AG04450 (cell line): Measurements from ENCODE around the gene ATP5MK. TPM values are rescaled to one million over a fixed set of nuclear protein-coding genes. Genes with fewer than 3 reads are reported as not detected.
"Not testable (repeated sequence)": the region's sequence is repeated elsewhere in the genome, so short reads cannot be mapped to it uniquely, and the experiment has no call there.

Source experiments
- CTCF ChIA-PET: fragments of 300-600, 350-600 bp; formaldehyde crosslinking; extraction: SDS; loops from one replicate; lab custom pipeline; 2022; ENCODE audit warnings: antibody characterized with exemption, inconsistent platforms; lab: Charles Lee
- POLR2A ChIA-PET: fragments of 350-600 bp; formaldehyde crosslinking; extraction: SDS; loops from one replicate; lab custom pipeline; 2021; ENCODE audit warnings: antibody characterized with exemption, inconsistent platforms; lab: Yijun Ruan, JAX
- DNase-seq: peaks from one replicate; pipeline ENCODE4 v3.0.0-alpha.2; 2011; ENCODE audit warnings: low read depth, low spot score
- H3K27ac ChIP-seq: one replicate; pipeline ENCODE4 v1.5.1; 2012; ENCODE audit warnings: low read depth, low read length, control low read depth
- H3K27me3 ChIP-seq: one replicate; pipeline ENCODE4 v1.6.0; 2012; ENCODE audit warnings: low read length; ENCODE audit not compliant: control insufficient read depth, insufficient read depth
- H3K4me3 ChIP-seq: 2 replicates; pipeline ENCODE4 v1.5.1; 2011; ENCODE audit warnings: mild to moderate bottlenecking, low read depth, low read length, control low read depth
- H3K9me3 ChIP-seq: 2 replicates; pipeline ENCODE4 v1.5.1; 2012; ENCODE audit warnings: low read length; ENCODE audit not compliant: control insufficient read depth, insufficient read depth
- CTCF ChIP-seq: IDR thresholded peaks from 2 replicates; pipeline ENCODE4 v1.5.1; 2011; ENCODE audit warnings: low read depth, low read length, control low read depth, inconsistent platforms
- polyA plus RNA-seq: library from polyadenylated mRNA; depleted of rRNA; stranded (reverse); fragments of >200 nt; gene quantifications from 2 replicates; pipeline ENCODE4 v1.2.3, GENCODE V29; 2011

Gene ATP5MK
- polyA plus RNA-seq, 1 experiment, result 407 TPM

GRCh38 chr10:103367379-103367781 lies 28.9 kb downstream of the ATP5MK start:
- Histone ChIP-seq H3K9me3 (no peaks in the 10 kb centered on the region; the same call in 1 of the 2 replicates), H3K27me3 (no peaks in the 10 kb centered on the region), H3K4me3 (peak overlapping the region; percentile 83), H3K27ac (no peak overlapping the region)
- POLR2A ChIA-PET, result interaction anchor here (0.7 to 1.2 kb wide), 2 partner anchors 54 to 521 kb away, joined by 3 to 4 read pairs; no protein-coding TSS in a partner anchor
- no peak for TF ChIP-seq CTCF
- DNase-seq, result no peak
- CTCF ChIA-PET, result interaction anchor here (0.7 kb wide), 1 partner anchor 33 kb away, joined by 7 read pairs; no protein-coding TSS in a partner anchor

DNA sequence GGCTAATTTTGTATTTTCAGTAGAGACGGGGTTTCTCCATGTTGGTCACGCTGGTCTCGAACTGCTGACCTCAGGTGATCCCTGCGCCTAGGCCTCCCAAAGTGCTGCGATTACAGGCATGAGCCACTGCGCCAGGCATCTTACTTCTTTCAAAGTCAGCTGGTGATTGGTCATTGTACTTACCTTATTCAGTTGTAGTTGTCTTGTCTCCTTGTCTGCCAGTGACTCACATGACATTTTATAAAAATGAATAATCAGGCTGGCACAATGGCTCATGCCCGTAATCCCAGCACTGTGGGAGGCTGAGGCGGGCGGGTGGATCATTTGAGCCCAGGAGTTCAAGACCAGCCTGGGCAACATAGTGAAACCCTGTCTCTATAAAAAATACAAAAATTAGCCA lies 35.5 kb downstream of the ATP5MK start:
- DNase-seq, POLR2A ChIA-PET, CTCF ChIA-PET: not testable (repeated sequence)

DNA sequence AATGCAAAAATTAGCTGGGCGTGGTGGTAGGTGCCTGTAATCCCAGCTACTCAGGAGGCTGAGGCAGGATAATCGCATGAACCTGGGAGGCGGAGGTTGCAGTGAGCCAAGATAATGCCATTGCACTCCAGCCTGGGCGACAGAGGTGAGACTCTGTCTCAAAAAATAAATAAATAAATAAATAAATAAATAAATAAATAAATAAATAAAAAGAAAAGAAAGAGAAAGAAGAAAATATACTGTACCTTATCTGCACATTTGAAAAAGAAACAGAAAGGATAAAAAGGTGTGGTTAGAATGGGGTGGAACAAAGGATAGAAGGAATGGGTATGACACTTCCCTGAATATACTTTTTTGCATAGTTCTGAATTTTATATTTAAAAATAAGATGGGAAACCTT lies 36.8 kb downstream of the ATP5MK start:
- H3K9me3 ChIP-seq, H3K4me3 ChIP-seq, POLR2A ChIA-PET, H3K27me3 ChIP-seq, CTCF ChIA-PET, DNase-seq, H3K27ac ChIP-seq: not testable (repeated sequence)

More for the DNA sequence above, 35.5 kb downstream of the ATP5MK start:
- H3K4me3 ChIP-seq, H3K9me3 ChIP-seq, H3K27ac ChIP-seq, H3K27me3 ChIP-seq: not testable (repeated sequence)

DNA sequence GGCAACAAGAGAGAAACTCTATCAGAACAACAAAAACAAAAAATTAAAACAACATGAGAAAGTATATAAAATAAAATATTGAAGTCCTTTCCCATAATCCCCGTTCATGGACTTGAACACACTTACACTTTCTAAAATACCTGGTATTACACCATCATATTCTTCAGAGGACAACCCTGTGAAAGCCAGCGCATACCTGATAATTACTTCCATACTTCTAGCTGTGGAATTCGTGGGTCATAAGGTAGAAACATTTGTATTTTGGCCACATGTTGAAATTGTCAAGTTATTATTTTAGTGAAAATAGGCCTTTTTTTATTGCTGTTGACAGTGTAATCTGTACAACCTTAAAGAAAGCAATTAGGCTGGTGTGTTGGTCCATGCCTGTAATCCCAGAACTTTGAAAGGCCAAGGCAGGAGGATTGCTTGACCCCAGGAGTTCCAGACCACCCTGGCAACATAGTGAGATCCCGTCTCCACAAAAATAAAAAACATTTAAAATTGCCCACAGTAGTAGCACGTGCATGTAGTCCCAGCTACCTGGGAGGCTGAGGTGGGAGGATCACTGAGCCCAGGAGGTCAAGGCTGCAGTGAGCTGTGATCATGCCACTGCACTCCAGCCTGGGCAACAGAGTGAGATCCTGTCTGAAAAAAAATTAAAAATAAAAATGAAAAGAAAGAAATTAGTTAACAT lies 40.2 kb downstream of the ATP5MK start:
- no peak overlapping the region for H3K4me3 ChIP-seq
- no peak overlapping the region for H3K27ac ChIP-seq
- no peaks in the 10 kb centered on the region for H3K27me3 ChIP-seq
- no peak for DNase-seq
- H3K9me3 ChIP-seq, result no peaks in the 10 kb centered on the region
- ChIA-PET POLR2A (interaction anchor here (0.5 kb wide), 1 partner anchor 668 kb away, joined by 5 read pairs; no protein-coding TSS in a partner anchor), CTCF (no interaction called here)
- TF ChIP-seq CTCF, result no peak

- CTCF ChIA-PET, H3K4me3 ChIP-seq, POLR2A ChIA-PET: not testable (repeated sequence)
These were observed 41.7 kb downstream of the ATP5MK start for GRCh38 chr10:103354567-103354966.

DNA sequence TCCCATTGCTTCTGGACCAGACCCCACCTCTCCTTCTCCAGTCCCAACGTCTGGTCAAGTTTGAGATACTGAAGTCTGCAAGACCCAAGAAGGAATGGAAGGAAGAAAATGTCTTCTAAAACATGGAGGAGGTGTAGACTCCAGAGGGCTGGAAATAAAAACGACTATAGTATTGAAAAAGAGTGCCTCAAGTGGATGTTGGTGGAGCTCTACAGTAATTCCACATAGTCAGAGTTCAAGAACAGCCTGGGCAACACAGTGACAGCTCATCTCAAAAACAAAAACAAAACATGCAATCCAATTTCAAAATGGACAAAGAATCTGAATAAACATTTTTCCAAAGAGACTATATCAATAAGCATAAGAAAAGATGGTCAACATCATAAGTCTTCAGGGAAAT lies 43.0 kb downstream of the ATP5MK start:
- no peak for TF ChIP-seq CTCF

More at GRCh38 chr10:103354567-103354966, 41.7 kb downstream of the ATP5MK start:
- not testable (repeated sequence) for H3K27ac ChIP-seq, H3K27me3 ChIP-seq, H3K9me3 ChIP-seq, DNase-seq

More for the DNA sequence above, 43.0 kb downstream of the ATP5MK start:
- POLR2A ChIA-PET, result no interaction called here
- CTCF ChIA-PET, result interaction anchor here (0.7 kb wide), 1 partner anchor 41 kb away, joined by 5 read pairs; no protein-coding TSS in a partner anchor
- Histone ChIP-seq H3K4me3 (no peak overlapping the region), H3K27me3 (no peaks in the 10 kb centered on the region), H3K27ac (no peak overlapping the region), H3K9me3 (no peaks in the 10 kb centered on the region)
- DNase-seq, result no peak
